HEK293T (cell line): ENCODE data around the gene MAML2.

Experiments
- FOXA1 ChIP-seq: fragments of 450-650 bp; IDR thresholded peaks from 2 replicates; pipeline ENCODE4 v1.6.1; 2016; ENCODE audit warnings: mild to moderate bottlenecking
- FOXK2 ChIP-seq: fragments of 450-650 bp; IDR thresholded peaks from 2 replicates; pipeline ENCODE4 v1.6.1; 2016; ENCODE audit warnings: mild to moderate bottlenecking
- FOXM1 ChIP-seq: fragments of 450-650 bp; IDR thresholded peaks from 2 replicates; pipeline ENCODE4 v1.6.1; 2017; ENCODE audit warnings: mild to moderate bottlenecking, borderline replicate concordance

DNA sequence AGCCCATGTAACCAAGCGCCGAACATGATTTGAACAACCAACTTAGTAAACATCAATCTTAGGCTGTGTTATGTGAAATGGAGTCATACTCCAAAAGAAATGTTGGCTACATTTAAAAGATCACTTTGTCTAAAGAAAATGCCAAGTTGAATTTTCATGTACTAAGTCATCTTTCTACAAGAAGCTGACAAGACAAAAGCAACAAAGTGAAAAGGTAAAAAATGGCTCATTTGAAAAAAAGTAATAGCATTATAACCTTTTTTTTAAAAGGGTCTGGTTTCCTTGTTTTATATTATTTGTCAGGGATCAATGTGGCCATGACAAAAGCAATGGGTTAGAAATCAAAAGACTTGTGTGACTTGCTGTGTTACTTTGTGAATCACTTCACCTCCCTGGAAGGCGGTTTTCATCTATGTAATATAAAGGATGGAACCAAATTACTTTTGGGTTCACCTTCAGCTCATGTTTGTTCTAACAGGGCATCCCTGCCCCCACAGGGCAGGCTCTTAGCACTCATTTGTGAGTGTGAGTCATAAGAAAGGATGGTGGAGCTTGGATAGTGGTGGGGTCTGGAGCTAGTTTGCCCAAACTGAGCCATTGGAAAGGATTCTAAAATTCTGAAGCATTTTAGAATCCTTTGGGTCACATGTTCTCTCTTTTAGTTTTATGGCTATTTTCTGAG, 287.1 kb downstream of the MAML2 start:
- TF ChIP-seq FOXM1, result no peak
- no peak for TF ChIP-seq FOXA1
- no peak for TF ChIP-seq FOXK2
